ENCODE results near the gene LYPD1.

LYPD1 gene

GRCh38 chr2:132632000-132632649 lies 37.9 kb downstream of the LYPD1 start:
- DNase-seq (ENCODE audit: low read depth) = no peak

- DNase-seq (ENCODE audit: low read depth) = no peak
Measured at GRCh38 chr2:132627536-132627935, 42.5 kb downstream of the LYPD1 start.

GRCh38 chr2:132623096-132623839 lies 46.7 kb downstream of the LYPD1 start:
- no peak for DNase-seq (ENCODE audit: low read depth)

- DNase-seq (ENCODE audit: low read depth) = no peak
Measured at GRCh38 chr2:132621131-132621875, 48.7 kb downstream of the LYPD1 start.

- no peak for DNase-seq (ENCODE audit: low read depth)
Measured at GRCh38 chr2:132620115-132620514, 49.9 kb downstream of the LYPD1 start.

GRCh38 chr2:132618734-132619133 lies 51.3 kb downstream of the LYPD1 start:
- no peak for DNase-seq (ENCODE audit: low read depth)

- no peak for DNase-seq (ENCODE audit: low read depth)
Measured at GRCh38 chr2:132617989-132618388, 52.0 kb downstream of the LYPD1 start.

GRCh38 chr2:132615329-132616085 lies 54.5 kb downstream of the LYPD1 start:
- no peak for DNase-seq (ENCODE audit: low read depth)

GRCh38 chr2:132611719-132612118 lies 58.3 kb downstream of the LYPD1 start:
- no peak for DNase-seq (ENCODE audit: low read depth)

- DNase-seq (ENCODE audit: low read depth) = no peak
Measured at GRCh38 chr2:132609101-132609890, 60.7 kb downstream of the LYPD1 start.

- no peak for DNase-seq (ENCODE audit: low read depth)
Measured at GRCh38 chr2:132608311-132608710, 61.7 kb downstream of the LYPD1 start.

GRCh38 chr2:132607426-132608090 lies 62.4 kb downstream of the LYPD1 start:
- DNase-seq (ENCODE audit: low read depth) = no peak

- DNase-seq (ENCODE audit: low read depth) = no peak
Measured at GRCh38 chr2:132606649-132607048, 63.4 kb downstream of the LYPD1 start.

GRCh38 chr2:132605236-132606180 lies 64.5 kb downstream of the LYPD1 start:
- no peak for DNase-seq (ENCODE audit: low read depth)

- DNase-seq (ENCODE audit: low read depth) = no peak
Measured at GRCh38 chr2:132604561-132604960, 65.4 kb downstream of the LYPD1 start.

GRCh38 chr2:132599556-132599955 lies 70.4 kb downstream of the LYPD1 start:
- no peak for DNase-seq (ENCODE audit: low read depth)

- DNase-seq (ENCODE audit: low read depth) = no peak
Measured at GRCh38 chr2:132598536-132598935, 71.5 kb downstream of the LYPD1 start.

- DNase-seq (ENCODE audit: low read depth) = no peak
Measured at GRCh38 chr2:132597831-132598230, 72.2 kb downstream of the LYPD1 start.

- no peak for DNase-seq (ENCODE audit: low read depth)
Measured at GRCh38 chr2:132597166-132597565, 72.8 kb downstream of the LYPD1 start.

GRCh38 chr2:132595693-132596092 lies 74.3 kb downstream of the LYPD1 start:
- no peak for DNase-seq (ENCODE audit: low read depth)

All from stimulated activated CD8-positive, alpha-beta memory T cell treated with anti-CD3 and anti-CD28 coated beads, Interleukin-4, amount 100 ng/mL, for 24 hours (primary cell).